SH-SY5Y (cell line): ENCODE results near the gene PVRIG.

Experiments
- GATA2 ChIP-seq: IDR thresholded peaks from 2 replicates; pipeline ENCODE4 v1.6.1; 2011; ENCODE audit warnings: mild to moderate bottlenecking, low read depth, low read length
- GATA3 ChIP-seq: IDR thresholded peaks from 2 replicates; pipeline ENCODE4 v1.6.1; 2011; ENCODE audit warnings: low read depth, mild to moderate bottlenecking, low read length, moderate library complexity

- TF ChIP-seq GATA2 (no peak), GATA3 (no peak)
Observed at GRCh38 chr7:100213672-100214071, 6.1 kb upstream of the PVRIG start.
